ENCODE measurements around the gene CYTH2.

CYTH2 gene

GRCh38 chr19:48469934-48470680 lies 938 bp downstream of the CYTH2 start:
- TF ChIP-seq, protein P1, sequence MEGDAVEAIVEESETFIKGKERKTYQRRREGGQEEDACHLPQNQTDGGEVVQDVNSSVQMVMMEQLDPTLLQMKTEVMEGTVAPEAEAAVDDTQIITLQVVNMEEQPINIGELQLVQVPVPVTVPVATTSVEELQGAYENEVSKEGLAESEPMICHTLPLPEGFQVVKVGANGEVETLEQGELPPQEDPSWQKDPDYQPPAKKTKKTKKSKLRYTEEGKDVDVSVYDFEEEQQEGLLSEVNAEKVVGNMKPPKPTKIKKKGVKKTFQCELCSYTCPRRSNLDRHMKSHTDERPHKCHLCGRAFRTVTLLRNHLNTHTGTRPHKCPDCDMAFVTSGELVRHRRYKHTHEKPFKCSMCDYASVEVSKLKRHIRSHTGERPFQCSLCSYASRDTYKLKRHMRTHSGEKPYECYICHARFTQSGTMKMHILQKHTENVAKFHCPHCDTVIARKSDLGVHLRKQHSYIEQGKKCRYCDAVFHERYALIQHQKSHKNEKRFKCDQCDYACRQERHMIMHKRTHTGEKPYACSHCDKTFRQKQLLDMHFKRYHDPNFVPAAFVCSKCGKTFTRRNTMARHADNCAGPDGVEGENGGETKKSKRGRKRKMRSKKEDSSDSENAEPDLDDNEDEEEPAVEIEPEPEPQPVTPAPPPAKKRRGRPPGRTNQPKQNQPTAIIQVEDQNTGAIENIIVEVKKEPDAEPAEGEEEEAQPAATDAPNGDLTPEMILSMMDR (conservative IDR thresholded peaks at IDR 0.05; ENCODE audit: low read length), result no peak
- peak overlapping the region; percentile 86 for H3K4me3 ChIP-seq (ENCODE audit: low read length)

GRCh38 chr19:48470856-48471255 lies 1.7 kb downstream of the CYTH2 start:
- no peak for DNase-seq (ENCODE audit: low read depth)
- peak overlapping the region; percentile 86 for H3K4me3 ChIP-seq (ENCODE audit: low read length)
- TF ChIP-seq, protein P1 (conservative IDR thresholded peaks at IDR 0.05; ENCODE audit: low read length), result no peak

More at GRCh38 chr19:48469934-48470680, 938 bp downstream of the CYTH2 start:
- DNase-seq (ENCODE audit: low read depth), result no peak

GRCh38 chr19:48471836-48472235 lies 2.7 kb downstream of the CYTH2 start:
- no peak for DNase-seq (ENCODE audit: low read depth)
- TF ChIP-seq, protein P1 (conservative IDR thresholded peaks at IDR 0.05; ENCODE audit: low read length), result no peak
- H3K4me3 ChIP-seq (ENCODE audit: low read length), result no peak overlapping the region

GRCh38 chr19:48473161-48473966 lies 4.2 kb downstream of the CYTH2 start:
- TF ChIP-seq, protein P1 (conservative IDR thresholded peaks at IDR 0.05; ENCODE audit: low read length), result no peak
- no peak for DNase-seq (ENCODE audit: low read depth)
- H3K4me3 ChIP-seq (ENCODE audit: low read length), result no peak overlapping the region

GRCh38 chr19:48474084-48474592 lies 5.0 kb downstream of the CYTH2 start:
- no peak for DNase-seq (ENCODE audit: low read depth)
- TF ChIP-seq, protein P1 (conservative IDR thresholded peaks at IDR 0.05; ENCODE audit: low read length), result no peak
- no peak overlapping the region for H3K4me3 ChIP-seq (ENCODE audit: low read length)

- H3K4me3 ChIP-seq (ENCODE audit: low read length), result no peak overlapping the region
- TF ChIP-seq, protein P1 (conservative IDR thresholded peaks at IDR 0.05; ENCODE audit: low read length), result no peak
- no peak for DNase-seq (ENCODE audit: low read depth)
Observed at GRCh38 chr19:48475369-48476068, 6.3 kb downstream of the CYTH2 start.

Data from AG10803 (cell line).